ENCODE measurements around the gene FHAD1. TPM values are rescaled to one million over a fixed set of nuclear protein-coding genes. Genes with fewer than 3 reads are reported as not detected.

The FHAD1 gene
- total RNA-seq, 1 donor = 0.63 TPM

DNA sequence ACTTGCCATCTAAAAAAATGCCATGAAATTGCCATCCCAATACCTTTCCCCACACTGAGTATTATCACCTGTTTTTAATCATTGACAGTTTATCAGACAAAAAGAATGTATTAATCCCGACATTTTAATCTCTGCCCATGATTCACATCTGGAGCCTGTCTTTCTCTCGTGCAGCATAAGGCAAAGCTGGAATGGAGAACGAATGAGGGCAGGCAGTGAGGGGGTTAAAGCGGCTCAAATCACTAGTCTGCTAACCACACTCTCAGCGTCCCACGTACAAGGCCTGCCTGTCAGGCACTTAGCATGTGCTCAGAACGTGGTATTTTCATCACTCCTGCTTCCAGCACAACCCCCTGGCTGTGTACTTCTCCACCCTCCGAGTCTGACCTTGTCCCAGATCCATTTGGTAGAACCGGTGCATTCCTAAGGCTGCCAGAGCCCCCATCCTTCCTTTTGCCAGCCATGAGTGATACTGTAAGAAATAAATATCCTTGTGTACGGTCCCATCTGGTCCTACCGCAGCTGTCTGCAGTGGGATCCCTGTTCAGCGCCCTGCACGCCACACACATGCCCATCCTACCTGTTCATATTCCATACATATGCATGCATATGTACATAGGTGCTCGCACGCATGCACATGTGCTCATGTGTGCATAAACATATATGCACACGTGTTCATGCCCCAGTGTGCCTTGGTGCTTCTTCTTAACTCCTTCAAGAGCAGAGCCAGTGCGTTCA lies 34.6 kb upstream of the FHAD1 start:
- no peak for DNase-seq (ENCODE audit: low read depth)
- TF ChIP-seq, protein P1, sequence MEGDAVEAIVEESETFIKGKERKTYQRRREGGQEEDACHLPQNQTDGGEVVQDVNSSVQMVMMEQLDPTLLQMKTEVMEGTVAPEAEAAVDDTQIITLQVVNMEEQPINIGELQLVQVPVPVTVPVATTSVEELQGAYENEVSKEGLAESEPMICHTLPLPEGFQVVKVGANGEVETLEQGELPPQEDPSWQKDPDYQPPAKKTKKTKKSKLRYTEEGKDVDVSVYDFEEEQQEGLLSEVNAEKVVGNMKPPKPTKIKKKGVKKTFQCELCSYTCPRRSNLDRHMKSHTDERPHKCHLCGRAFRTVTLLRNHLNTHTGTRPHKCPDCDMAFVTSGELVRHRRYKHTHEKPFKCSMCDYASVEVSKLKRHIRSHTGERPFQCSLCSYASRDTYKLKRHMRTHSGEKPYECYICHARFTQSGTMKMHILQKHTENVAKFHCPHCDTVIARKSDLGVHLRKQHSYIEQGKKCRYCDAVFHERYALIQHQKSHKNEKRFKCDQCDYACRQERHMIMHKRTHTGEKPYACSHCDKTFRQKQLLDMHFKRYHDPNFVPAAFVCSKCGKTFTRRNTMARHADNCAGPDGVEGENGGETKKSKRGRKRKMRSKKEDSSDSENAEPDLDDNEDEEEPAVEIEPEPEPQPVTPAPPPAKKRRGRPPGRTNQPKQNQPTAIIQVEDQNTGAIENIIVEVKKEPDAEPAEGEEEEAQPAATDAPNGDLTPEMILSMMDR (IDR thresholded peaks at IDR 0.05; ENCODE audit: insufficient read depth, low read length) = no peak
- H3K4me3 ChIP-seq (ENCODE audit: low read depth, low read length) = no peak overlapping the region

DNA sequence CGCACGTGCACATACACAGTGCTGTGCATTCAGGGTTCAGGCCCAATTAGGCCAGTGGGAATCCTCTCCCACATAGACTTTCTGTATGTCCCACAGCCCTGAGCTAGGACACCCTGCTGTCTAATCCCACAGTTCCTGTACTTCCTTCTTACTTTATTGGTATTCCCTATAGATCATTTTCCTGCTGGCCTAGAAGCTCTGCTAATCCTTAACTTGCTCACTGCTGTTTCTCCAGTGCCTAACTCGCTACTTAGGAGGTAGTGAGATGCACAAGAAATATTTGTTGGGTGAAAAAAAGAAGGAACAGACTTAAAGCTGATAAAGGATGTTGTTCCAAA lies 34.1 kb upstream of the FHAD1 start:
- no peak overlapping the region for H3K4me3 ChIP-seq (ENCODE audit: low read depth, low read length)
- DNase-seq (ENCODE audit: low read depth) = no peak
- TF ChIP-seq, protein P1 (IDR thresholded peaks at IDR 0.05; ENCODE audit: insufficient read depth, low read length) = no peak

DNA sequence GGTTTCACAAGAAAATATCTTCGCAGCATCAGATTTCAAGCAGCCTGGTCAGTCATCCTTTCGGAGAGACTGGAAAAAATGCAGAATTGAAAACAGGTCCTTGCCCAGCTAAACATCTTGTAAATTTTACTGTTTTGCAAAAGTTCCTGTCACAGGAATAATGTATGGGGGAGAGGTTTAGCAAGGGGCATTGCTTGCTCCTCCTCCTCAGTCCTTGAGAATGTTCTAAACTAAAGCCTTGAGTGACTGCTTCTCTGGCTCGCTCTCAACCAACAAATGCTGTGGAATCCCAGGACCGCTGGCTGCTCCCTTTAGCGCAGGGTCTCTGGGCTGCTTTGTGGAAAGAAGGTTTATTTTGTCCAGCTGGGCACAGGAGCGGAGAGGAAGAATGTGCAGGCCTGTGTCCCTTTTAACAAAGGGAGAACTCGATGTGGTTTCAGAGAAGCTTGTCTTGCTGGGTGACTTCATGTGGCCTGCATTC lies 33.6 kb upstream of the FHAD1 start:
- DNase-seq (ENCODE audit: low read depth) = peak; percentile 27
- H3K4me3 ChIP-seq (ENCODE audit: low read depth, low read length) = no peak overlapping the region
- TF ChIP-seq, protein P1 (IDR thresholded peaks at IDR 0.05; ENCODE audit: insufficient read depth, low read length) = no peak

DNA sequence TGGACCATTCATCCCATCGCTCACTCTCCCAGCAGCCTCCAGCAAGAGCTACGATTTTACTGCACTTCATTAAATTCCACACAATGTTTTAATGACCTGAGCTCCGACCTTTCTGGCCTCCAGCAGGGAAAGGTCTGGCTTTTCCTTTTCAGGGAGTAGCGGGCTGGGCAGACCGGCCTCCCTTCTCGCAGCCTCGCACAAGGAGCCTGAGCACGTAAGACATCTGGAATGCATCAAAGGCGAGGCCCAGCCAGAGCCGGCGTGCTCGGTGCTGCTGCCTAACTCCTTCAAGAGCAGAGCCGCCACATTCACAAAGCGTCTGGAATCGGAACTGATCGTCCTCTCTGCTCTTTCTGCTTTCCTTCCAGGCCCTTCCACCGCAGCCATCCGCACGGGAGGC lies 32.5 kb upstream of the FHAD1 start:
- DNase-seq (ENCODE audit: low read depth) = peak; percentile 62
- TF ChIP-seq, protein P1 (IDR thresholded peaks at IDR 0.05; ENCODE audit: insufficient read depth, low read length) = no peak
- H3K4me3 ChIP-seq (ENCODE audit: low read depth, low read length) = no peak overlapping the region

DNA sequence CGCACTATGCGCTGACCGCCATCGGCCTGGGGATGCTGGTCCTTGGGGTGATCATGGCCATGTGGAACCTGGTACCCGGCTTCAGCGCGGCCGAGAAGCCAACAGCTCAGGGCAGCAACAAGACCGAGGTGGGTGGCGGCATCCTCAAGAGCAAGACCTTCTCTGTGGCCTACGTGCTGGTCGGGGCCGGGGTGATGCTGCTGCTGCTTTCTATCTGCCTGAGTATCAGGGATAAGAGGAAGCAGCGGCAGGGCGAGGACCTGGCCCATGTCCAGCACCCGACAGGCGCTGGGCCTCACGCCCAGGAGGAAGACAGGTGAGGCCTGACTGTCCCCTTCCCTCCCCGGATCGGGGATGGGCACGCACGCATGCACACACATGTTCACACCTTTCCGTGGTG lies 31.9 kb upstream of the FHAD1 start:
- no peak for DNase-seq (ENCODE audit: low read depth)
- TF ChIP-seq, protein P1 (IDR thresholded peaks at IDR 0.05; ENCODE audit: insufficient read depth, low read length) = no peak
- no peak overlapping the region for H3K4me3 ChIP-seq (ENCODE audit: low read depth, low read length)

DNA sequence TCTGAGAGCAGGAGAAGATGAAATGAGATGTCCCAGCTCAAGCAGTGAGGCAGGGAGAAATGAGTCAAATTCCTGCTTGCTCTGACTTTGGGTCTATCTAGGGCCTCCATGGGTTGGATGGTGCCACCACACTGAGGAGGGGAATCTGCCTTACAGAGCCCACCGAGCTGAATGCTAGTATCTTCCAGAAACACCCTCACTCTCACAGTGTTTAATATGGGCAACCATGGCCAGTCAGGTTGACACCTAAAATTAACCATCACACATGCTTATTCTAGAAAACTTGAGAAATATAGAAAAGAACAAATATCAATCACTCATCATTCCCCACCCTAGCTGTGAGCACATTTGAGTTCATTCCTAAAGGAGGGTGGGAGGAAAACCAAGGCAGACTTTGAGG lies 29.4 kb upstream of the FHAD1 start:
- no peak overlapping the region for H3K4me3 ChIP-seq (ENCODE audit: low read depth, low read length)
- no peak for DNase-seq (ENCODE audit: low read depth)
- TF ChIP-seq, protein P1 (IDR thresholded peaks at IDR 0.05; ENCODE audit: insufficient read depth, low read length) = no peak
